ENCODE results near the gene GALNT6.

Gene GALNT6

DNA sequence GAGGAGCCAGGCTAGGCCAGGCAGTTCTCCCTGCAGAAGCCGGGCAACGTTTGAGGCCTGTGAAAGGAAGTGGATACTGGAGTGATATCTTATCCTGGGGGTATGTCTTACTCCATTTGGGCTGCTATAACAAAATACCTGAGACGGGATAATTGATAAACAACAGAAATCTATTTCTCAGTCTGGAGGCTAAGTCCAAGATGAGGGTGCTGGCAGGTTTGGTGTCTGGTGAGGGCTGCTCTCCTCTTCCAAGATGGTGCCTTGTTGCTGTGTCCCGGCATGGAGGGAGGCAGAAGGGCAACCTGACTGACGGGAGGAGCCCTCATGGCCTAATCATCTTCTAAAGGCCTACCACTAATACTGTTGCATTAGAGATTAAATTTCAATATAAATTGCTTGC is 15.7 kb upstream of the GALNT6 start:
- no peak overlapping the region for H3K27ac ChIP-seq
- no peak overlapping the region for H3K4me3 ChIP-seq

DNA sequence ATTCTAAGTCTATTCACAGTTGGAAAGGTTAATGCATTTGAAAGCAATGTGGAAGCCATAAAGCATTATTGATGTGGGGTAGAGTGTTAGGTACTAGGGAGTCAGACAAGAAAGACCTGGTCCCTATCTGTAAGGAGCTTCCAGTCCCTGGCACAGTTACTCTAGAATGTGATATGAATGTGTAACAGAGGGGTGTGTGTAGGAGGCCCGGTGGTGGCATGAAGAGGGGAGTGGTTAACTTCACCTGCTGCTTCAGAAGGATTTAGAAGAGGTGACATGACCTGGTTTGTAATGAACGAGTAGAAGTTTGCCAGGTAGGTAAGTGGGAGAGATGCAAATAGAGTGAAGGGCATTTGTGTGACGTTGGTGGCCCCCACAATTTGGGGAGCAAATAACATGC is 15.1 kb upstream of the GALNT6 start:
- no peak overlapping the region for H3K27ac ChIP-seq
- H3K4me3 ChIP-seq = no peak overlapping the region

DNA sequence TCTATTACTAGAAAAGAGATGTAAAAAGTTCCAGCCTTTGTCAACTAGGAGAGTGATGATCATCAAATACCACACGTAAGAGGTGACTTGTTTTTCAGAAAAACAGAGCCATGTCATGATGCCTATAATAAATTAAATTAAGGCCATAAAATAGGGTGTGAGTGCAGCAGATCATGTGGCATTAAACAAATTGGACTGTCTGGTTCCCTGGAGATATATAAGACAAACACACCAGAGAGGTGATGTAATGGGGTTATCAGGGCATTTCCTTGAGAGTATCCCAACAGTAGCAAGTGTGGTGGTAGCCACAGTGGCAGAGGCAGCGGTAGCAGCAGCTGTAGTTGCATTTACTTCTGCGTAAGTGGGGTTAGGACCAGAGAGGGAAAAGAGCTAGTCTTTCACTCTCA is 14.6 kb upstream of the GALNT6 start:
- H3K27ac ChIP-seq = no peak overlapping the region

DNA sequence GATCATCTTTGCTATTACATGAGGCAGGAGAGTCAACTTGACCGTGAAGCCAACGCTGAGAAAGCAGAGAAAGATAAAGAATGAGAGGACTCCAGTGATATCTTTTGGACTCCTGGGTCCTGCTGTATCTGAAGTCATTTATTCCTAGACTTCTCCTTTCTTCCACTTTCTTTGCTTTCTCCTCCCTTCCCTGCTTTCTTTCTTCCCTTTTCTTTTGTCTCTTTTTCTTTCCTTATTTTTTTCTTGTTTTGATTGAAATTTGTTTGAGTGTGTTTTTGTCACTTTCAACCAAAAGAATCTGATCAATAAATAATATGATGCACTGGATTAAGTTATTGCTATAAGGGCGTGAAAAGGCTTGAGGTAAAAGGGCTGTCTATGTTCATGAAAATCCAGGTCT is 13.4 kb upstream of the GALNT6 start:
- no peak overlapping the region for H3K27ac ChIP-seq

More for the DNA sequence above, 14.6 kb upstream of the GALNT6 start:
- no peak overlapping the region for H3K4me3 ChIP-seq

DNA sequence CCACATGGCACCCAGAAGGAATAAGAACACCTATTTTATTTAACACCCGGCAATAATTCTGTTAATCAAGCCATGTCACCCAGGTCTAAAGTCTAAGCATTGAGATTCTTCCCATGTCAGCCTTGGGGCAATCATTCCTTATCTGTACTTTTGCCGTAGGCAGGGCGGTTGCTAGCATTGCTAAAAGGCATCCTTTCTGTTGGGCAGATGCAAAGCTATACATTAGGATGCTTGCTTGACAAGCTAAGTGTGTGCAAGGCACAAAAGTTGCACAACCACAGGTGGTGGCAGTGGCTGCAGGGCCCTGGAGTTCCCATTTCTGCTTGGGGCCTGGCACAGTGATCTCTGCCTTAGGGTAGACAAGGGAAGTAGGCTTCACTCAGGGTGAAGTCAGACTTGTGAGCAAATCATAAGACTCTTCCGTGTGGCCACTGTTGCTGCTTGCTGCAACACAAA is 12.5 kb upstream of the GALNT6 start:
- Histone ChIP-seq H3K4me3 (no peak overlapping the region), H3K27ac (no peak overlapping the region)

More for the DNA sequence above, 13.4 kb upstream of the GALNT6 start:
- H3K4me3 ChIP-seq = no peak overlapping the region

DNA sequence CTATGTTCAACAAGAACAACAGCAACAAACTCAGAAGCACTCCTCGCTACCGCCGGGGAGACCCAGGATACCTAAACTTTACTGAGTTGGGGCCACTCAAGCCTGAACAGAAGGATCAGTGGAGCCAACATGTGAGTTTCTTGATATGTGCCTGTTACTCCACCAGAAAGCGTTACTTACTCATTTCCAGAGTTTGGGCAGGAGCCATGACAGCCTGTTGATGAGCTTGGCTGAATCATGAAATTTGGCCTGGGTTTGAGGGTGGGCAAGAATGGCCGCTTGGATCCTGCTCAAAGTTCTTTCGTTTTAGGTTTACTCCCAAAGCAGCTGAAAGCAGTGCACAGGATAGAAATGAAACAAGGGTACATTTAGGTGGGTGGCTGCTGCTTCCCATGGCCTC is 12.0 kb upstream of the GALNT6 start:
- no peak overlapping the region for H3K4me3 ChIP-seq

DNA sequence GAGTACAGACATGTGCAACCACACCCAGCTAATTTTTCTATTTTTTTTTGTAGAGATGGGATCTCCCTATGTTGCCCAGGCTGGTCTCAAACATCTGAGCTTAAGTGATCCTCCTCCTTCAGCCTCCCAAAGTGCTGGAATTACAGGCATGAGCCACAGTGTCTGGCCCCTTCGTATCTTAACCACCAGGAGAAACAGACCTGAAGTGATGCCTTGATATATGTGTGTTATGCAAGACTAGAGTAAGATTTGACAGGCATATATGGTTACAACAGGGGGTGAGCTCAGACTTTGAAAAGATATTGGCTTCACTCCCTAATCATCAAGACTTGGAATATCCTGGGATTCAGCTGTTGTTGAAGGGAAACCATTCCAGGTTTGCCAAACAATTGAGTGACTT is 10.7 kb upstream of the GALNT6 start:
- Histone ChIP-seq H3K27ac (no peak overlapping the region), H3K4me3 (no peak overlapping the region)

More for the DNA sequence above, 12.0 kb upstream of the GALNT6 start:
- no peak overlapping the region for H3K27ac ChIP-seq

DNA sequence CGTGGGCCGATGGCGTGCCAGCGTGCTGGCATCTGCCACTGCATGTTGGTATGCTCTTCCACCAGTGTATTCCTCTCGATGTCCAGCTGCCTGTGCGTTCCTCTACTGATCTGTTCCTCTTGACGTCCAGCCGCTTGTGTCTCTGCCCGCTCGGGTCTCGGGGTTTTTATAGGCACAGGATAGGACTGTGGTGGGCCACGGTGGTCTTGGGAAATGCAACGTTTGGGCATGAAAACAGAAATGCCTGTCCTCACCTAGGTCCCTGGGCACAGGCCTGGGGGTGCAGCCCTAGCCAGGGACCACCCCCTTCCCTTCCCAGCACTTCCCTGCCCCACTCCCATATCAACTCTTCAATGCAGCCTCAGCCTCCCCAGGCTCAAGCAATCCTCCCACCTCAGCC is 10.3 kb upstream of the GALNT6 start:
- Histone ChIP-seq H3K27ac (no peak overlapping the region), H3K4me3 (no peak overlapping the region)

DNA sequence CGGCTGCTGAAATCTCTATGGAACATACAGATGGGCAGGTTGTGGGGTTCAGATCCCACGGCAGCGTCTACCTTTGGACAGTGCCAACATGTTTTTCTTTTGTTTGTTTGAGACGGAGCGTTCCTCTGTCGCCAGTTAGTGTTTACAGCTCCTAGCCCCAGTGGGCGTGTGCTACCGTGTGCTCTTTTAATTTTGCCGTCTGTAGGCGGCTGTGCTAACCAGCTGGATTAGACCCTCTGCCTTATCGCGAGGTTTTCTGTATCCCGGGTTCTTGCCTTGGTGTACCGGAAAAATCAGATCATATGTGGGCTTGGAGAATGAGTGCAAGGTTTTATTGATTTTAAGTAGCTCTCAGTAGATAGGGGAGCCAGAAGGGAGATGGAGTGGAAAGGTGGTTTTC is 9.8 kb upstream of the GALNT6 start:
- Histone ChIP-seq H3K27ac (no peak overlapping the region), H3K4me3 (no peak overlapping the region)

DNA sequence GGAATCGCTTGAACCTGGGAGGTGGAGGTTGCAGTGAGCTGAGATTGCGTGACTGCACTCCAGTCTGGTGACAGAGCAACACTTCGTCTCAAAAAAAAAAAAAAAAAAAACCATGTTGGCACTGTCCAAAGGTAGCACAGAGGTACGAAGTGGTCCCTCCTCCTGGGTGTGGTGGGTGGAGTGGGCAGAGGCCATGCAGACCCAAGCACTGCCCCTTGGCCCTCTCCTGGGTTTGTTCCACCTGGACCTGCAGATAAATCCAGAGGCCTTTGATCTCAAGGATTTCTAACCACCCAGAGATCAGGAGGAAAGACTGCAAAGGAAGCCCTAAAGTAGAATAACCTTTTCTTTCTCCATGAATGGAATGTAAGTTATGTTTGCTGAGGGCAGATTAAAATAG is 8.7 kb upstream of the GALNT6 start:
- Histone ChIP-seq H3K27ac (no peak overlapping the region), H3K4me3 (no peak overlapping the region)

DNA sequence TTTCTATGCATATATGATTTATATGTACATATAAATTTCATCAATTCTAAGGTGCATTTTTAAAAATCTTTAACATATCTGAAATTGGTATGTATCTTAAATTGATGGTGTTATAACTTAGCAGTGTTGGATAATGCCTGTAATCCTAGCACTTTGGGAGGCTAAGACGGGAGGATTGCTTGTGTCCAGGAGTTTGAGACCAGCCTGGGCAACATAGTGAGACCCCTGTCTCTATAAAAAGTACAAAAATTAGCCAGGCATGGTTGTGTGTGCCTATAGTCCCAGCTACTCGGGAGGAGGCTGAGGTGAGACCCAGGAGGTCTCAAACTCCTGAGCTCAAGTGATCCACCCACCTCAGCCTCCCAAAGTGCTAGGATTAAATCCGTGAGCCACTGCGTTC is 6.5 kb upstream of the GALNT6 start:
- no peak overlapping the region for H3K27ac ChIP-seq
- H3K4me3 ChIP-seq = no peak overlapping the region

DNA sequence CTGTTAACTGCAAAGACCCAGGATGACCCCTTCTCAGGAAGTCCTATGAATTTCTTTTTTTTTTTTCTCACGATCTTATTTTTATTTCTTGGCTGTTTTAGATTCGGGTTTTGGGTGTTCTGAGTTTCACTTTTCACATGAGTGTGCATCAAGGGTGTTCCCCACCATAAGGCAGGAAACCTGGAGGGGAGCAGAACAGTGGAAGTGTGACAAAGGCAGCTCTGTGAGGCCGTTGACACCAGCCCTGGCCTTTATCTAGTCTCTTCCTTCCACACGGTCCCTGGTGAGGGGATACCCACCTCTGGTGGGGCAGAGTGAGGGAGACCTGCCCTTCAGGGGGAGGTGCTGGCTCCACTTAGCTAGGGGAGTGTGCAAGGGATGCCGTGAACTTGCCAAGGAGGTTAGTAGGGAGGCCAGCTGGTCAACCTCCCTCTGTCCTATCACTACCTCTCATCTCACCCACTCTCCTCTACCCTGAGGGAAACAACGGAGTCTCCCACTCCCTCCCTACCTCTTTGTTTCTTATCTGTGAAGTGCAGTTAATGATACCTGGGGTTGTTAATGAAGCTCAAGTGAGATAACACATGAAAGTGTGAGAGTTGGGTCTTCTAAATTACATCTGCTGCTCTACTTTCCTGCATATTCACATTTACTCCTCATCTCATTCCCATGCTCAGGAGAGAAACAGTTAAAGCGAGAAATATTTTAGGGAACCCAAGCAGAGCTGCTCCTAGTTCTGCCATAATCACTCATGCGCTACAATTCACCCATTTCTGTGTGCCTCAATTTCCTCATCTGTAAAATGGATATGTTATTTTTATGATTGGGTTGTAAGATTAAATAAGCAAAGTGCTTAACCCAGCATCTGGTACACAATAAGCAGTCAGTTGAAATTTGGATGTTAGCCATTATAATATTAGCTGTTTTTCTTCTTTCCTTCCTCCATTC is 4.4 kb upstream of the GALNT6 start:
- H3K27ac ChIP-seq = peak overlapping the region in 8 of 21 experiments; percentile 7 to 92 (median 57)

DNA sequence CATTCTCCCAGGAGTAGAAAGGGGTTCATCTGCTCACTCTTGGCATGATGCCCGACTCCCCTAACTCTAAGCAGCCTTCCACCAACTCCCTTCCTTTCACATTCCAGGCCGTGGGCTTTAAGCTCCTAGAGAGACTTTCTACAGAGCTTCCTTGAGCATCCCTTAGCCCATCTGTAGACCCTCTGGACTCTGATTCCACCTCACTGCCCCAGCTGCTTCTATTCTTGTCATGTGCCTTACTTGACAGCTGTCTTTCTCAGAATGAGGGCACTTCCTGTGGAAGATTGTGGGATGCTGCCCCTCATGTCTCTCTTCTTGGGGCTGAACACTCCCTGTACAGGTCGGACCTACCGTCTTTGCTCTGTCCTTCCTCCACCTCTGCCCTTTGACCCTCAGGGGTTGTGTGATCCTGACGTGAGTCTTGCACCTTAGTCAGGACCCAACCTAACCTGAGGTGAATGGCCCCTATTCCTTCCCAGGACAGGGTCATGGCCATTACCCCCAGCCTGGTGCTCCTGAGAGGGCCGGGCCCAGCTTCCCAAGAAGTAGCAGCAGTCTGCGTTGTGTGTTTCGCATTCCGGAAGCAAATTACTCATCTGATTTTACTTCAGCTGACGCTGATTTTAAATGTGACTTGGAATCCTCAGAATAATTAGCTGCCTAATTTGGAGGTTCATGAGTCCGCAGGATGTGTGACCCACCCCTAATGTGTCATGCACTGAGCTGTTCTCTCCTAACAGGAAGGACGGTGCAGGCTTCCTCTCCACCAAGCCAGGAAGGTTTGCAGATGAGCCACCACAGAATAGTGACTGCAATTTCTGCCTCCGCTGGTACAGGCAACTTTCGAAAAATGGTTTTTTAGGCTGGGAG is 2.7 kb upstream of the GALNT6 start:
- H3K27ac ChIP-seq = peak overlapping the region in 18 of 21 experiments; percentile 26 to 92 (median 60)
- no peak overlapping the region for H3K4me3 ChIP-seq

More for the DNA sequence above, 4.4 kb upstream of the GALNT6 start:
- H3K4me3 ChIP-seq = no peak overlapping the region

DNA sequence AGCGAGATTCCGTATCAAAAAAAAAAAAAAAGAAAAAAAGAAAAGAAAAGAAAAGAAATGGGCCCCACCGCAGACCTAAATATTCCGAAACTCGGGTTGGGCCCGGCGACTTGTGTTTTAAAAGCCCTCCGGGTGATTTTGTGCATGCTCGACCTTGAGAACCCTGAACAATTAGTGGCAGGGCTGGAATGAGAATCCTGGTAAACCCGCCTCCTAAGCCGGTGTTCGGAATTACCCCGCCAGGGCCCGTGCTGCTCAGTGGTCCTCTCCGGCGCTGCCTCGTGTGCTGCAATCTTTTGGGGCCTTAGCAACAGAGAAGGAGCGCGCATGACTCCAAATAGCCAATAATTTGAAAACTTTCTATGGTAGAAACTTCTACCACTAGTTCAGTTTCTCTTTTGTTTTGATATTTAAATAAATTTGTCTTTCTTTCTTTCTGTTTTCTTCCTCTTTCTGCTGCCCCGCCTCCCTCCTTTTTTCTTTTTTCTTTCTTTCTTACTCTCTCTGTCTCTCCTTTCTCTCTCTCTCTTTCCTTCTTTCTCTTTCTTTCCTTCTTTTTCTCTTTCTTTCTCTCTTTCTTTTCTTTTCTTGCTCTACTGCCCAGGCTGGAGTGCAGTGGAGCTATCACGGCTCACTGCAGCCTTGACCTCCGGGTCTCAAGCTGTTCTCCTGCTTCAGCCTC is 1.5 kb upstream of the GALNT6 start:
- peak overlapping the region in 5 of 21 experiments; percentile 21 to 92 (median 76) for H3K27ac ChIP-seq
- peak overlapping the region; percentile 52 to 73 (median 58) for H3K4me3 ChIP-seq

DNA sequence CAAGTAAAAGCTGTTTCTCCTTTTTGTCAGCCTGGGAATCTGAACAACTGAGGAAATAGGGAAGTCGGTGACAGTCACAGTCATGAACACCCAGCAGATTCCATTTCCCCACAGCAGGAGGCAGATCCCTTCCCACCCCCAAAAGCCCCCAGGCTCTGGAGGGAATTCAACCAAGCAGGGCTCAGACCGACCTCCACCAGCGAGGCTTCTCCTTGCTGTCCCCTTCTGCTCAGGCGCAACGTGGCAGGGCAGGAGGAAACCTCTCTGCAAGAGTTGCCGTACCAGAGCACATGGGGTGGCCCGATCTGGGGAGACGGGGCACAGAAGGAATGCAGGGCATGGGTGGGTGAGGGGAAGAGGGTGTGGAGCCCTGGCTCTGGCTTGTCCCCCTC is 319 bp downstream of the GALNT6 start:
- Histone ChIP-seq H3K27ac (peak overlapping the region; percentile 47 to 92 (median 82)), H3K4me3 (peak overlapping the region; percentile 52 to 73 (median 58))

DNA sequence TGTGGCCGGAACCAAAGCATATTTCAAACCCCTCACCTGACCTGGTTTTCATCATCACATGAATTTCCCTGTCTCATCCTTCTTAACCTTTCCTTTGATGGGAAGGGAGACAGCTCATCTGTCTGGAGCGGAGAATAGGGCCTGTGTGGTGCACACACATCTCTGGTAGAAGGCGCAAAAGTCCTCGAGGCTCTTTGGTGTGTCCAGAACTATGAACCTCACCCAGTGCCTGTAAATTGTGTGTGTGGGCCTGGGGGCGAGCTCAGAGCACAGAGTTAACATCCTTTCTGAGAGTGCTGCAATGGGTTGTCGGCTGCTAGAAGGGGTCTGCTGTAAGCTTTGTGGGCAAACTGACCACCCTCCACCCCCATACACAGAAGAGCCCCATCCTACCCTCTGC is 749 bp downstream of the GALNT6 start:
- H3K4me3 ChIP-seq = peak overlapping the region in 4 of 7 experiments; percentile 52 to 65 (median 58)
- H3K27ac ChIP-seq = peak overlapping the region in 19 of 21 experiments; percentile 47 to 92 (median 82)

DNA sequence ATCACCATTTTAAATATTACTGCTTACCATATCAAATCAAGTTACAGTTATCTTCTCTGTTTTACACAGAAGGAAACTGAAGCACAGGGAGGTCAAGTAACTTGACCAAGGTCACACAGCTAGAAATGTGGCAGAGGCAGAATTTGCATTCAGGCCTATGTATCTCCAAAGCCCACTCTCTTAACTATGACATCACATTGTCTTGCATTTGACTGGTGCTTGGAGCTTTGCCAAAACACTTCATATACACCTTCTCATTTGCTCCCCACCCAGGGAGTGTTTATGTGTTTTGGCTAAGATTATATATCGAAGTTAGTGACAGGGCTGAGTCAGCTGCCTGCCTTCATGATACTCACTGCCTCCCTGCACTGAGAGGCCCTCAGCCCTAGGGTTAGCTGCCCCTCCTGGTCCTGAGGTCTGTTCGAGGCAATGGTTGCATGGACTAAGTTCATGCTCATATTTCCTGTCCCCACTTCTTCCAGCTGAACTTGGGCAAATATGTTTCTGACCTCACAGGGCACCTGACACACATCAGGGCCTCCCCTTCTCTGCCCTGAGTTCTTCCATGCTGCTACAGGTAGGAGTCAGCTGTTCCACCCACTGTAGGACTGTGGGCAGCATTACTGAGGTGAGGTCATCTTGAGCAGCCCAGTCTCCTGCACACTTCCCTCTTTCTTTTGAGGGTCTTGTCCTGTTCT is 1.8 kb downstream of the GALNT6 start:
- Histone ChIP-seq H3K27ac (peak overlapping the region in 9 of 21 experiments; percentile 1 to 92 (median 39)), H3K4me3 (no peak overlapping the region)

DNA sequence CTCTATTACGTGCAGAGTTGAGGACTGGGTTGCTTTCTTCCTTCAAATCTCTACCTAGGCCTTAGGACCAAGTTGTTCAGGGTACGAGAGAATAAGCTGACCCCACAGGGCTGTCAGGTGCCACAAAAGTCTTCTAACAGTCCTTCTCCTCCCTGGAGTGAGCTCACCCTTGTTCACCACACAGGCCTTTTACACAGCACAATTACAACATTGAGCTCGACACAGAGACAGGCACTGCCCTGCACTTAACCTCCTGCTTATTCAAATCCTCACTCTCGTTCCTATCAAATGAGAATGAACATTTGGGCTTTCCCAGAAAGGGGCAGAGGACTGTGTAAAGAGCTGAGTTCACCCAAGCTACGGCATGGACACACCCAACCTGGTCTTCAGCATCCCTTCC is 2.4 kb downstream of the GALNT6 start:
- peak overlapping the region in 12 of 21 experiments; percentile 1 to 92 (median 53) for H3K27ac ChIP-seq

More for the DNA sequence above, 2.4 kb downstream of the GALNT6 start:
- no peak overlapping the region for H3K4me3 ChIP-seq

Data from skin epidermis (tissue), 12 donors.